H9 (cell line): ENCODE results near the gene HOXD12. TPM values are rescaled to one million over a fixed set of nuclear protein-coding genes. Genes with fewer than 3 reads are reported as not detected.

Source experiments
- DNase-seq: peaks from one replicate; pipeline ENCODE4 v3.0.0-alpha.2; 2017
- H2AFZ ChIP-seq: one replicate; pipeline ENCODE4 v1.6.1; 2013; ENCODE audit warnings: mild to moderate bottlenecking, low read length, control low read depth, moderate library complexity
- H2AK5ac ChIP-seq: 2 replicates; pipeline ENCODE4 v1.6.1; 2013; ENCODE audit warnings: low read length, control low read depth, mixed read lengths; ENCODE audit not compliant: insufficient read length
- H2BK120ac ChIP-seq: one replicate; pipeline ENCODE4 v1.6.1; 2013; ENCODE audit warnings: low read depth, mild to moderate bottlenecking, low read length, control low read depth, inconsistent platforms; ENCODE audit not compliant: poor library complexity, severe bottlenecking
- H2BK12ac ChIP-seq: 2 replicates; pipeline ENCODE4 v1.6.1; 2013; ENCODE audit warnings: low read length, control low read depth, mixed read lengths, low read depth; ENCODE audit not compliant: insufficient read length
- H2BK15ac ChIP-seq: 2 replicates; pipeline ENCODE4 v1.6.1; 2013; ENCODE audit warnings: low read depth, low read length, control low read depth
- H2BK20ac ChIP-seq: one replicate; pipeline ENCODE4 v1.6.1; 2013; ENCODE audit warnings: low read depth, mild to moderate bottlenecking, low read length, control low read depth, inconsistent platforms; ENCODE audit not compliant: poor library complexity, severe bottlenecking
- H2BK5ac ChIP-seq: 2 replicates; pipeline ENCODE4 v1.6.1; 2013; ENCODE audit warnings: low read length, control low read depth, mixed read lengths; ENCODE audit not compliant: insufficient read length
- H3K14ac ChIP-seq: 2 replicates; pipeline ENCODE4 v1.6.1; 2013; ENCODE audit warnings: low read length, control low read depth; ENCODE audit not compliant: insufficient read depth
- H3K18ac ChIP-seq: 2 replicates; pipeline ENCODE4 v1.6.1; 2013; ENCODE audit warnings: low read depth, mild to moderate bottlenecking, mixed read lengths, low read length, control low read depth; ENCODE audit not compliant: insufficient read length
- H3K23ac ChIP-seq: 2 replicates; pipeline ENCODE4 v1.6.1; 2013; ENCODE audit warnings: low read length, control low read depth, mixed read lengths, low read depth; ENCODE audit not compliant: insufficient read length
- H3K23me2 ChIP-seq: 2 replicates; pipeline ENCODE4 v1.6.1; 2013; ENCODE audit warnings: low read depth, mild to moderate bottlenecking, mixed read lengths, low read length, control low read depth; ENCODE audit not compliant: insufficient read length, poor library complexity, severe bottlenecking
- H3K27ac ChIP-seq: 2 replicates; pipeline ENCODE4 v1.5.1; 2013; ENCODE audit warnings: low read length, control low read depth, mixed read lengths, low read depth; ENCODE audit not compliant: insufficient read length
- H3K27me3 ChIP-seq: 2 replicates; pipeline ENCODE4 v1.6.1; 2013; ENCODE audit warnings: low read length, control low read depth, inconsistent platforms; ENCODE audit not compliant: insufficient read depth
- H3K4ac ChIP-seq: 2 replicates; pipeline ENCODE4 v1.6.1; 2013; ENCODE audit warnings: low read depth, mild to moderate bottlenecking, control low read depth, inconsistent platforms, low read length, moderate library complexity
- H3K4me1 ChIP-seq: 2 replicates; pipeline ENCODE4 v1.6.1; 2013; ENCODE audit warnings: low read length, control low read depth, inconsistent platforms; ENCODE audit not compliant: insufficient read depth
- H3K4me2 ChIP-seq: 2 replicates; pipeline ENCODE4 v1.6.1; 2013; ENCODE audit warnings: low read length, control low read depth, mixed read lengths; ENCODE audit not compliant: insufficient read length, insufficient read depth
- H3K56ac ChIP-seq: 2 replicates; pipeline ENCODE4 v1.6.1; 2013; ENCODE audit warnings: low read depth, mild to moderate bottlenecking, mixed read lengths, low read length, control low read depth; ENCODE audit not compliant: insufficient read length
- H3K79me1 ChIP-seq: 2 replicates; pipeline ENCODE4 v1.6.1; 2013; ENCODE audit warnings: low read depth, mild to moderate bottlenecking, moderate library complexity, low read length, control low read depth, inconsistent platforms; ENCODE audit not compliant: insufficient read depth, poor library complexity, severe bottlenecking
- H3K79me2 ChIP-seq: 2 replicates; pipeline ENCODE4 v1.6.1; 2013; ENCODE audit warnings: low read length, control low read depth, inconsistent platforms; ENCODE audit not compliant: insufficient read depth
- H3K9ac ChIP-seq: 2 replicates; pipeline ENCODE4 v1.6.1; 2013; ENCODE audit warnings: low read length, control low read depth, mixed read lengths; ENCODE audit not compliant: insufficient read length; ENCODE audit errors: extremely low read depth
- H3K9me3 ChIP-seq: one replicate; pipeline ENCODE4 v1.6.1; 2013; ENCODE audit warnings: low read depth, low read length, inconsistent platforms; ENCODE audit not compliant: control insufficient read depth
- H3T11ph ChIP-seq: one replicate; pipeline ENCODE4 v1.6.1; 2013; ENCODE audit warnings: mild to moderate bottlenecking, low read length, control low read depth, inconsistent platforms
- H4K20me1 ChIP-seq: one replicate; pipeline ENCODE4 v1.6.1; 2013; ENCODE audit not compliant: control insufficient read depth, insufficient read length, insufficient read depth
- H4K5ac ChIP-seq: 2 replicates; pipeline ENCODE4 v1.6.1; 2013; ENCODE audit warnings: low read depth, mild to moderate bottlenecking, mixed read lengths, low read length, control low read depth; ENCODE audit not compliant: insufficient read length
- H4K8ac ChIP-seq: replicated peaks from 2 replicates; pipeline ENCODE4 v1.6.1; 2013; ENCODE audit warnings: low read length, control low read depth, mixed read lengths, low read depth; ENCODE audit not compliant: insufficient read length
- H4K91ac ChIP-seq: 2 replicates; pipeline ENCODE4 v1.6.1; 2013; ENCODE audit warnings: low read depth, mild to moderate bottlenecking, moderate library complexity, mixed read lengths, low read length, control low read depth; ENCODE audit not compliant: insufficient read length
- H3K27ac Mint-ChIP-seq, 3 experiments: 2 replicates in 2 of 3; 3 replicates in 1 of 3; pipeline ENCODE4 v1.8.0; 2020 to 2021; ENCODE audit warnings: mixed read lengths in 3 of 3, mild to moderate bottlenecking in 1 of 3, moderate library complexity in 1 of 3
- H3K27me3 Mint-ChIP-seq: 2 replicates; pipeline ENCODE4 v1.8.0; 2021; ENCODE audit warnings: low read depth, mild to moderate bottlenecking, moderate library complexity, mixed read lengths
- H3K36me3 Mint-ChIP-seq, 3 experiments: 2 replicates in 2 of 3; 3 replicates in 1 of 3; pipeline ENCODE4 v1.8.0; 2020 to 2021; ENCODE audit warnings: low read depth in 3 of 3, mixed read lengths in 3 of 3; ENCODE audit not compliant: insufficient read depth in 1 of 3
- H3K4me1 Mint-ChIP-seq, 2 experiments: 2 replicates each; pipeline ENCODE4 v1.8.0; 2020; ENCODE audit warnings: mixed read lengths in 2 of 2
- H3K4me3 Mint-ChIP-seq, 2 experiments: 2 replicates in 1 of 2; 3 replicates in 1 of 2; pipeline ENCODE4 v1.8.0; 2020 to 2021; ENCODE audit warnings: mild to moderate bottlenecking in 2 of 2, mixed read lengths in 2 of 2, moderate library complexity in 1 of 2
- H3K9me3 Mint-ChIP-seq, 2 experiments: 2 replicates in 1 of 2; 3 replicates in 1 of 2; pipeline ENCODE4 v1.8.0; 2020; ENCODE audit warnings: mild to moderate bottlenecking in 2 of 2, mixed read lengths in 2 of 2, moderate library complexity in 1 of 2
- CTCF ChIP-seq: fragments of 200-600 bp; sonication (generic); conservative IDR thresholded peaks from 3 replicates; pipeline ENCODE4 v1.8.0; 2021; ENCODE audit warnings: antibody characterized with exemption, mild to moderate bottlenecking
- WGBS: extraction: QIAGEN DNeasy Blood & Tissue Kit; methylation state at CpG from one replicate; pipeline ENCODE4 v1.1.7; 2013; ENCODE audit warnings: missing lambda C conversion rate, low lambda C conversion rate, mixed read lengths; ENCODE audit not compliant: insufficient read length; ENCODE audit errors: extremely low coverage; 5-methylcytosine and 5-hydroxymethylcytosine counted together
- total RNA-seq: library from RNA; stranded (reverse); gene quantifications from 2 replicates; pipeline ENCODE4 v1.2.1, GENCODE V29; 2021

Gene HOXD12
- total RNA-seq, 1 experiment from 2014 or later = not detected

DNA sequence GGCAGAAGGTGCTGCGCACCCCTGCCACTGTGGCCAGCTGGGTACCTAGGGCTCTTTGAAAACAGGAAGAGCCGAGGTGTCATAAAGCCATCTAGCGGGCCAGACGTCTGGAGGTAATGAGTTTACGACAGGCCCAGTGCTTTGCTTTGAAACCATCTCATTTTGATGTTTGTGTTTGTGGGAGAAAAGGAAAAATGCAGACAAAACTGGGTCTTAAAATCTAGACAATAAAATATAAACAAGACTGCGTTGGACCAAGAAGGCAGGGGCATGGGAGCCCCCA is 26.1 kb downstream of the HOXD12 start:
- peaks cover 12 to 22% of the 10 kb centered on the region in 2 experiments for H3K4me1 Mint-ChIP-seq
- H3K27ac Mint-ChIP-seq = no peak overlapping the region
- no CpG with 5 or more reads among the region's 6 CpGs for WGBS
- no peak overlapping the region for H3K9ac ChIP-seq
- H3K4me1 ChIP-seq = no peaks in the 10 kb centered on the region
- no peak overlapping the region for H4K5ac ChIP-seq
- no peak overlapping the region for H3K4me2 ChIP-seq
- no peak overlapping the region for H2BK120ac ChIP-seq
- H3K79me2 ChIP-seq = no peaks in the 10 kb centered on the region
- H3K79me1 ChIP-seq = no peaks in the 10 kb centered on the region
- H3K9me3 ChIP-seq = no peaks in the 10 kb centered on the region
- H2BK20ac ChIP-seq = no peak overlapping the region
- no peak overlapping the region for H3K14ac ChIP-seq
- peaks cover 97% of the 10 kb centered on the region for H3K27me3 Mint-ChIP-seq
- H2AFZ ChIP-seq = no peak overlapping the region
- no peak for TF ChIP-seq CTCF
- H2AK5ac ChIP-seq = no peak overlapping the region
- H4K8ac ChIP-seq = no peak overlapping the region
- H2BK12ac ChIP-seq = no peak overlapping the region
- no peak overlapping the region for H3K56ac ChIP-seq
- H3K27me3 ChIP-seq = peaks cover 91% of the 10 kb centered on the region
- no peak overlapping the region for H2BK5ac ChIP-seq
- no peak overlapping the region for H3T11ph ChIP-seq
- H3K4ac ChIP-seq = no peak overlapping the region
- no peak overlapping the region for H2BK15ac ChIP-seq
- H3K9me3 Mint-ChIP-seq = peaks cover 0 to 13% of the 10 kb centered on the region in 2 experiments; a peak in 4 of 5 replicates
- no peak overlapping the region for H3K27ac ChIP-seq
- no peak overlapping the region for H3K23ac ChIP-seq
- H4K91ac ChIP-seq = no peak overlapping the region
- H3K36me3 Mint-ChIP-seq = no peaks in the 10 kb centered on the region; a peak in 2 of 7 replicates
- H3K18ac ChIP-seq = no peak overlapping the region
- no peaks in the 10 kb centered on the region for H3K23me2 ChIP-seq
- no peaks in the 10 kb centered on the region for H4K20me1 ChIP-seq
- peak; percentile 30 for DNase-seq
- H3K4me3 Mint-ChIP-seq = no peak overlapping the region
